ENCODE data around the gene DDX54.

The DDX54 gene

GRCh38 chr12:113185180-113186032 is at the start of gene DDX54, which contains the start of gene RITA1:
TSS of gene DDX54 (minus strand) at chr12:113185478. CDS start at chr12:113185451, 27 bp downstream.
TSS of gene RITA1 (plus strand) at chr12:113185721. CDS start at chr12:113186747, 1,026 bp downstream.
- DNase-seq (ENCODE audit: low read depth): peak; percentile 68

- DNase-seq (ENCODE audit: low read depth): no peak
Measured at GRCh38 chr12:113234483-113234882, 49.2 kb upstream of the DDX54 start.

GRCh38 chr12:113233967-113234366 is 48.7 kb upstream of the DDX54 start:
- no peak for DNase-seq (ENCODE audit: low read depth)

GRCh38 chr12:113232840-113233585 is 47.7 kb upstream of the DDX54 start:
- DNase-seq (ENCODE audit: low read depth): peak; percentile 23

GRCh38 chr12:113232089-113232839 is 47.0 kb upstream of the DDX54 start:
- DNase-seq (ENCODE audit: low read depth): no peak

- no peak for DNase-seq (ENCODE audit: low read depth)
Measured at GRCh38 chr12:113231235-113232088, 46.2 kb upstream of the DDX54 start.

GRCh38 chr12:113230315-113231234 is 45.3 kb upstream of the DDX54 start:
- no peak for DNase-seq (ENCODE audit: low read depth)

- no peak for DNase-seq (ENCODE audit: low read depth)
Measured at GRCh38 chr12:113228394-113229028, 43.2 kb upstream of the DDX54 start.

GRCh38 chr12:113227686-113228391 is 42.6 kb upstream of the DDX54 start:
- no peak for DNase-seq (ENCODE audit: low read depth)

- DNase-seq (ENCODE audit: low read depth): no peak
Measured at GRCh38 chr12:113226696-113227568, 41.7 kb upstream of the DDX54 start.

GRCh38 chr12:113224955-113225354 is 39.7 kb upstream of the DDX54 start:
- no peak for DNase-seq (ENCODE audit: low read depth)

- no peak for DNase-seq (ENCODE audit: low read depth)
Measured at GRCh38 chr12:113222730-113223531, 37.7 kb upstream of the DDX54 start.

- DNase-seq (ENCODE audit: low read depth): no peak
Measured at GRCh38 chr12:113221997-113222729, 36.9 kb upstream of the DDX54 start.

GRCh38 chr12:113221181-113221996 is 36.1 kb upstream of the DDX54 start, which contains the start of gene TPCN1:
TSS of gene TPCN1 (plus strand) at chr12:113221464. CDS start at chr12:113226853, 5,389 bp downstream.
- DNase-seq (ENCODE audit: low read depth): peak; percentile 99

- no peak for DNase-seq (ENCODE audit: low read depth)
Measured at GRCh38 chr12:113220593-113221180, 35.4 kb upstream of the DDX54 start.

All from T-helper 22 cell (primary cell).